ENCODE measurements around the gene UCP2.

Gene UCP2

DNA sequence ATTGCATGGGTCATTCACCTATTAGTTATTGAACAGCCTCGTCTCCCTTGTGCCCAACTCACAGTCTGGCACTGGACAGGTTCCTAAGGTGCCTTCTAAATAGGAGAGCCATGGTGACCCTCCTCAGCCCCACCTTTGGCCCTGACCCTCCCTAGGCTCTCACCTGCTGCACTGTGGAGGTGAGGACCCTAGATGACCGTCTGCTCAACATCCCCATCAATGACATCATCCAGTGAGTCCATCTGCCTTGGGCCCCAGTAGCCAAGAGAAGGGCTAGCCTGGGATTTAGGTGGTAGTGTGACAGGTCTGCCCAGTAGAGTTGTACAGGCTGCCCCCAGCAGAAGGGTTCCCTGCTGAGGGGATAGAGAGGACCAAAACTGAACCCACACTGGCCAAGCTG, 13.6 kb downstream of the UCP2 start:
- DNase-seq = no peak

DNA sequence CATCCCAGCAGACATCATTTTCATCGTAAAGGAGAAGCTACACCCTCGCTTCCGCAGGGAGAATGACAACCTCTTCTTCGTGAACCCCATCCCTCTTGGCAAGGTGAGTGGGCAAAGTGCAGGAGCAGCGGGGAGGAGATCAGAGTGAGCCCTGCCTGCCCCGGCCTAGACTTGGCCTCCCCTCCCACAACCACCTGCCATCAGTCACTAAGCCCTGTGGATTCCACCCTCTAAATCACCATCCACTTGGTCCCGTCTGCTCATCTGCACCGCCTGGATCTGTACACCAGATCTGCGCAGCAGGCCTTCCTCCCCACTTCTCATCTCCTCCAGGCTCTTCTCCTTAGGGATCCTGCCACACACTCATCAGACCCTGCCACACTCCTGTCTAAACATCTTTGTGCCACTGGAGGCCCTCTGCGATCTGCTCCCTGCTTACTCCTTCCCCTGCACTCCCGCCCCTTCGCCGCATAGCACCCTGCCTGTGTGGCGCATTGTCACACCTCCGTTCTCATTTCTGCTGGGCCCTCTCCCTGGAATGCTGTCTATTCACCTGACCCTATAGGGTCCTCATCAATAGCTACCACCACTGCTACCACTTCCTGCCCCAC, 14.2 kb downstream of the UCP2 start:
- no peak for DNase-seq

- no peak for DNase-seq
Observed at GRCh38 chr11:73965764-73966121, 16.9 kb downstream of the UCP2 start.

DNA sequence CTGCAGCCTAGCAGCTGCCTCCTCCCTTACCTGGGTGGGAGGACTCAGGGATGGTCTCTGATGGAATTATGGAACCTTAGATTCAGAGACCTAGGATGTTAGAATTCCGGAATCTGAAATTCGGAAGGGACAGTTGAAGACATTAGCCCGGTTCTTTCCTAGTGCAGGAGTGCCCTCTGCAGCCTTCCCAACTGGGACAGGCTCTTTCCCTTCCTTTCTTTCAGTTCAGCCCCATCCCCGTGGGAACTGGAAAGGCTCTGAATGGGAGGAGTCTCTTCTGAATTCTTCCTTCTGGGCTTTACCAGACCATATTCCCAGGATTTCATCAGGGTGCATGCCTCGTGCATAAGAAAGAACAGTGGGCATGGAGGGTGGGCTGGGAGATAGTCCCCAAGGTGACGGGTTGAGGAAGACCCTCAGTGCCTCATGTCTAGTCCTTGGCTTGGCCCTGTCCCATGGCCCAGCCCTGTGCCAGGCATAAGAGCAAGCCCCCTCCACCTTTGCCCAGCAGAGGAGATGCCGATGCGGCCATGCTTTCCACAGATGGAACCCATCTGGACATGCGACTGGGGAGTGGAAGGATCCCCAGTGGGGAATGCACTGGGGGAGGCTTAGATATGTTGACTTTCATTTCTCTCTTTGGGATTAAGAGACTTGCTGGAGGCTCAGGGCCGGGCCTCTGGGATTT, 17.4 kb downstream of the UCP2 start:
- DNase-seq = no peak

- DNase-seq = no peak
Observed at GRCh38 chr11:73963861-73964260, 18.8 kb downstream of the UCP2 start.

DNA sequence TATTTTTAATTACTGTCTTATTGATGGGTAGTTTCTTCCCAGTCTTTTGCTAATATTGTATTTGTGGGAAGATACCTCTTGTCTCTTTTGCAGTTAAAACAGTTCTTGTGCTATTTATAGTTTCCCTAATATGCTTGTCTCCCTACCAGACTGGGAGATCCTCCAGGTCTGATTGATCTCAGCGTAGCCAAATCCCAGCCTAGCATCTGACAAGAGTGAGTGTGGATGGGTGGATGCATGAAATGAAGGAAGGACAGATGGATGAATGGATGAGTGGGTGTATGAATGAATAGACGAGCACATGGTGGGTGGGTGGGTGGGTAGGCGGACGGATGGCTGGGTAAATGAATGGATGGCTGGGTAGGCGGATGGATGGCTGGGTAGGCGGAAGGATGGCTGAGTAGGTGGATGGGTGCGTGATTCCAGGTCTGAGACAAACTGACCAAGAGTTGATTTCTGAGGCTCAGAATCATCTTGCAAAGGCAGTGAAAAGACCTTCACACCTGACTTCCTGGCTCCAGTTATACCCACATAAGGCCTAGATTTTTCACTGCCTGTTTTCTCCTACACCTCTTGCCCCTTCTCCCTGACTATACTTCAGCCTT, 20.4 kb downstream of the UCP2 start:
- no peak for DNase-seq

DNA sequence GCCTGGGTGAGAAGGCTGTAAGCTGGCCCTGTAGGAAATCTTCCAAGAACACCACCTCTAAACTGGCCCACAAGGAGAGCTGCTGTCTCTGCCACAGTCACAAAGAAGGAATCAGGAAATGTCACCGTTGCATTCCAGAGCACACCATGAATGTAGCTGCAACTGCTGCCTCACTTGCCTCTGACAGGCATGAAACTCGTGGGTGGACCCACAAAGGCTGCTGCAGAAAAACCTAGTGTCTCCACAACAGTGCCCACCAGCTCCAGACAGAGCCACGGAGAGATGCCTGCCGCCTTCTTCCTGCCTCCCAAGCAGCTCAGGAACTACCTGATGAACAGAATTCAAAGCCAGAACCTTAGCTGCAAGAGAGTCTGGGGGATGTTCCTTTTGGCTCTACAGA, 21.3 kb downstream of the UCP2 start:
- no peak for DNase-seq

GRCh38 chr11:73958521-73959141, 24.0 kb downstream of the UCP2 start:
- no peak for DNase-seq

- DNase-seq = no peak
Observed at GRCh38 chr11:73957654-73958361, 24.8 kb downstream of the UCP2 start.

DNA sequence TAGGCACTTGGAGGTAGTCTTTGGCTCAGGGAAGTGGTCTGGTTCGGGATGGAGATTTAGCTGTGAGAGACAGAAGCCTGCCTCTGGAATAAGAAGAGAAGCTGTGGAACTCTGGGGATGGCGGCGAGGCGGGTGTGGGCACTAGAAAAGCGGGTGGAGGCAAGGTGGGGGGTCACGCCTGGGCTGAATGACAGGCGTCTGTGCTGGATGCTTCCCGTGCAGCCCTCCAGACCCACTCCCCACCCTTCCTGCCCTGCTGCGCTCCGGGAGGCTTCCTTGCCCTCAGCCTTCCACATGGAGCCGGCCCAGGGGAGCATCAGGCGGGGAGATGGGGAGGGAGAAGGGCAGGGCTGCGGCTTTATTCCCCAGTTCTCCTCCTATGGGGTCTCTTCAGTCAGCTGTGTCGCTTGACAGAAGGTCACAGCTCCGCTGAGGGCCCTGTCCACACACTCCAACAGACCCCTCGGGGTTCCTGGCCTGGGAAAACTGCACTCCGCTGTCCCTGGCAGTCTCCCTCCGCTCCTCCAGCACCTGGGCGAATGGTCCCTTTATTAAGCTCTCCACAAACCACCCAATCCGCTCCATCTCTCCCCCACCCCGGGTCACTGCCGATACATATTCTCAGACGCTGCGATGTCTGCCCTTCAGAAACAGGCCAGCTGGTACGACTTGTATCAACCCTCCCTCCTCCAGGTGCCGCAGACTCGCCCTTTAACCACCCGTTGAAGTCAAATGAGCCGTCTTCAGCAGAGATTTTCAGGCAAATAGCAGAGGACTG, 25.6 kb downstream of the UCP2 start:
- DNase-seq = no peak

DNA sequence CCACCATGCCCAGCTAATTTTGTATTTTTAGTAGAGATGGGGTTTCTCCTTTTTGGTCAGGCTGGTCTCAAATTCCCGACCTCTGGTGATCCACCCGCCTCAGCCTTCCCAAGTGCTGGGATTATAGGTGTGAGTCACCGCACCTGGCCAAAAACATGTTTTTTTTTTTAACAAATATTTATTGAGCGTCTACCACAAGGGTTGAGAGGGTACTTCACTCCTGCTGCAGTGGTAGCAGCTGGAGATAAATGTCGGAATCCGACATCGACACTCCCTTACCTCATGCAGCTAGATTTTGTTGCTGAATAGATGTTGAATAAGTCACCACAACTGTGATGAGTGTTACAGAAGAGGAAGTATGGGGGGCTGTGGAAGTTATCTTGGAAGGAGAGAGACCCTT, 30.8 kb downstream of the UCP2 start:
- DNase-seq = no peak

- DNase-seq = peak; percentile 16
Observed at GRCh38 chr11:73950869-73951710, 31.6 kb downstream of the UCP2 start, which contains the start of gene DNAJB13. Gene DNAJB13, plus strand, starts transcription at chr11:73951026. Its CDS starts 44 bp downstream, at chr11:73951070.

DNA sequence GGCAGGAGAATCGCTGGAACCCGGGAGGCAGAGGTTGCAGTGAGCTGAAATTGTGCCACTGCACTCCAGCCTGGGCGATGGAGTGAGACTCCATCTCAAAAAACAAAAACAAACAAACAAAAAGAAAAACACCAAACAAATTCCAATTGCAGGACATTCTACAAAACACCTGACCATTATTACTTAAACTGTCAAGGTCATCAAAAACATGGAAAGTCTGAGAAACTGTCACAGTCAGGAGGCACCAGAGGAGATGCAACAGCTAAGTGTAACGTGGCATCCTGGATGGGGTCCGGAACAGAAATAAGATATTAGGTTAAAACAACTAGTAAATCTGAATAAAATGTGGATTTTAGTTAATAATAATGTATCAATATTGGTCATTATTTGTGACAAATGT, 32.7 kb downstream of the UCP2 start:
- no peak for DNase-seq

DNA sequence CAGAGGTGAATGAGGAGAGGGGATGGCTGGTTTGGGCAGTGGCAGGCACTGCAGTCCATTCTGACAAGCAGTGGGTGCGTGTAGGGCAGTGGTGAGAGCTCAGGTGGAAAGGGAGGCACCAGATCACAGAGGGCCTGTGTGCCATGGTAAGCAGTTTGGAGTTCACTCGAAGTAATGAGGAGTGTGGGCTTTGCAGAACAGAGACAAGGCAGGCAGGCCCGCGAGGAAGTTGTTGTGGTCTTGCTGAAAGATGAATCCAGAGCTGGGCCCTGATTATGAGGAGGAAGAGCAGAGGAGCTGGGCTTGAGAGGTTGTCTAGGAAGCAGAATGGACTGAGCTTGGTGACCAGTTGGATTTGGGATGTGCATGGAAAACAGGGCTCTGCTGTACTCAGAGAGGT, 33.4 kb downstream of the UCP2 start:
- DNase-seq = no peak

DNA sequence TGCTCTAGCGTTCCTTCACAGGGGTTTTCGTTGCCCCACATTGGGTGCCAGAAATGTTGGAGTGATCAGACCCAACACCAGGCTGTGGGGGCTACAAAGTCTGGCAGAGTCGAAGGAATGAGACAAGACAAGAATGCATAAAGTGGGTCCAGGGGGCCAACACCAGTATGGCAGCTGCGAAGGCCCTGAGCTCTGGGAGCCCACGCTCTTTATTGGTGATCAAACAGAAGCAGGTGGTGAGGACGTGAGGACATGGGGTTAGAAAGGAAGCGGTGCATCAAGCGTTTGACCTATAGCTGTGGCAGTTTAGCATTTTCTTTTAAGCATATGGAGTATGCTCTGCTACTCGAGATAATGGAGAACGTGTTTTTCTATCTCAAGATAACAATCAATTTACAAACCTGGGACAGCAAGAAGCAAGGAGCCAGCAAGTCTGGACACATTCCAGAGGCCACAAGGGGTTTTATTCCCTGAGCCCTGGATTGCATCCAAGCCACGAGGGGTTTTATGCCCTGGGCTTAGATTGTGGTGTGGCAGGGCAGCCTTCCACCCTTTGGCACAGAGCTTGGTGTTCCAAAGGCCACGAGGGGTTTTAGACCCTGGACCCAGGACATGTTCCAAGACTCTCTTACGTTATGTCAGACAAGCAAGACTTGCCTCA, 35.7 kb downstream of the UCP2 start:
- DNase-seq = no peak

DNA sequence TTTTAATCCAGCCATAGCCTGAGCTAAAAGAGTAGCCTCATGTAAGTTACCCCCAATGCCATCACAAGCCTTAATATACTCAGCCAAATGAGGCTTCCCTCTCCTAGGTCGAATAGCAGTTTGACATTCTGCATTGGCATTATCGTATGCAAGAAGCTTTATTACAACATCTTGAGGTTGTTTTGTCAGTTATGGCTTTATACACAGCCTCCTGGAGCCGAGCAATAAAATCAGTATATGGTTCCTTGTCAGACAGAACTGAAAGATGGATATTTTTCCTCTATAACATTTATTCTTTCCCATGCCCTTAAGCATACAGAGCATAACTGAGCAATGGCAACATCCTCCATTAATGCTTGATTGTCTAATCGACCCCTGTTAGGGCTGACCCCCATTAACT, 37.2 kb downstream of the UCP2 start:
- no peak for DNase-seq

DNA sequence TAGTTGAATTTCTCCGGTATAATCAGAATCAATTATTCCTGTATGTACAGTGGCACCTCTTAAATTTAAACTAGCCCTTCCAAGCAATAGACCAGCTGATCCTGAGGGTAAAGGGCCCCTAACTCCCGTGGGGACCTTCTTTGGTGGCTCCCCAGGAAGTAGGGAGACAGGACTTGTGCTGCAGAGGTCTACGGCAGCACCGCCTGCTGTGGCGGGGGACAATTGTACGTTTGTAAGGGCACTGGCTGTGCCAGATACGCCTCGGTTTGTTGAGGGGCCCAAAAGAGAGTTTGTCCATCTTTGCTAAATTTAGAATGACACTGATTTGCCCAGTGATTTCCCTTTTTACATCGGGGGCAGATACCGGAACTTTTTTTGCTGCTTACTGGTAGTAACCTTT, 37.7 kb downstream of the UCP2 start:
- DNase-seq = no peak

GRCh38 chr11:73944085-73944484, 38.6 kb downstream of the UCP2 start:
- DNase-seq = no peak

- no peak for DNase-seq
Observed at GRCh38 chr11:73942010-73942409, 40.6 kb downstream of the UCP2 start.

DNA sequence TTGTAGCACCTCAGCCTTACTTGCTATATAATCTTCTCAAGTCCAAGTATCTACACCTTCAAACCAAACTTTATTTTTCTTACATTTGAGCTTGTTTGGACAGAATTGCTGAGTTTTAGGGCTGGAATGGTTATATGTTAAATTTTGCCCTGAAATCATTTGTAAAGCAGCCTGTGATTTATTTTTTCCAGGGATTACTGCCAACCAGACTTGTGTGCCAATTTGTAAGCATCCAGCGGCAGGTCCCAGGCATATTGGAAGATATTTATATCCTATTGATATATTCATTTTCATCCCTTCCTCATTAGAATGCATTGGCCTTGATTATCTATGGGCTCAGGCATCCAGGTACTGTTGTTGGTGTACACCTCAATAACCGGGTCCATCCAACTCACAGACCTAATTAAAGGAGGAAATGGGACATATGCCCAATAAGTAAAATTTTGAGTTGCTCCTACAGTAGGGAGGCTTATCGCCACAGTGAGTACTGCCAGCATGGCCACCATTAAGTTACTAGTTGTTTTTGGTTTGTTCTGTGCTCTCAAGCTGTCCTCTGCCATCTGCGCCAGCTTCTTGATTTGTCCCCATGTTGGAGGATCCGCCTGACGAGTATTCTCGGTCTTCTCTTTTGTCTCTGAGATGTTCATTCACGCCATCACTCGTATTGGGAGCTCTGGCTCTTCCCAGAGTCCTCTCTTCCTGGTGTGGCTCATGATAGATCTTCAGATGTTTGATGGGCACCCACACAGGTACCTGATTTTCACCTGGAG, 41.7 kb downstream of the UCP2 start:
- no peak for DNase-seq

Measured in CD4-positive, alpha-beta T cell treated with Interferon gamma for 1 hour (primary cell).